GM19468 (cell line): ENCODE measurements around the gene GJB3.
"Not testable (repeated sequence)": the region's sequence is repeated elsewhere in the genome, so short reads cannot be mapped to it uniquely, and the experiment has no call there.

Experiments
- ATAC-seq: cut with Tn5 transposase; IDR thresholded peaks from one replicate; pipeline ENCODE4 v1.9.1; 2021; ENCODE audit warnings: mild to moderate bottlenecking, moderate library complexity, moderate number of reproducible peaks; ENCODE audit not compliant: unreplicated experiment; ENCODE audit errors: extremely low read depth

GJB3 gene

DNA sequence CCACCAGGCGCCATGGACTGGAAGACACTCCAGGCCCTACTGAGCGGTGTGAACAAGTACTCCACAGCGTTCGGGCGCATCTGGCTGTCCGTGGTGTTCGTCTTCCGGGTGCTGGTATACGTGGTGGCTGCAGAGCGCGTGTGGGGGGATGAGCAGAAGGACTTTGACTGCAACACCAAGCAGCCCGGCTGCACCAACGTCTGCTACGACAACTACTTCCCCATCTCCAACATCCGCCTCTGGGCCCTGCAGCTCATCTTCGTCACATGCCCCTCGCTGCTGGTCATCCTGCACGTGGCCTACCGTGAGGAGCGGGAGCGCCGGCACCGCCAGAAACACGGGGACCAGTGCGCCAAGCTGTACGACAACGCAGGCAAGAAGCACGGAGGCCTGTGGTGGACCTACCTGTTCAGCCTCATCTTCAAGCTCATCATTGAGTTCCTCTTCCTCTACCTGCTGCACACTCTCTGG lies 3.8 kb downstream of the GJB3 start:
- no peak for ATAC-seq

DNA sequence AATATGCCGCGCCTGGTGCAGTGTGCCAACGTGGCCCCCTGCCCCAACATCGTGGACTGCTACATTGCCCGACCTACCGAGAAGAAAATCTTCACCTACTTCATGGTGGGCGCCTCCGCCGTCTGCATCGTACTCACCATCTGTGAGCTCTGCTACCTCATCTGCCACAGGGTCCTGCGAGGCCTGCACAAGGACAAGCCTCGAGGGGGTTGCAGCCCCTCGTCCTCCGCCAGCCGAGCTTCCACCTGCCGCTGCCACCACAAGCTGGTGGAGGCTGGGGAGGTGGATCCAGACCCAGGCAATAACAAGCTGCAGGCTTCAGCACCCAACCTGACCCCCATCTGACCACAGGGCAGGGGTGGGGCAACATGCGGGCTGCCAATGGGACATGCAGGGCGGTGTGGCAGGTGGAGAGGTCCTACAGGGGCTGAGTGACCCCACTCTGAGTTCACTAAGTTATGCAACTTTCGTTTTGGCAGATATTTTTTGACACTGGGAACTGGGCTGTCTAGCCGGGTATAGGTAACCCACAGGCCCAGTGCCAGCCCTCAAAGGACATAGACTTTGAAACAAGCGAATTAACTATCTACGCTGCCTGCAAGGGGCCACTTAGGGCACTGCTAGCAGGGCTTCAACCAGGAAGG lies 4.3 kb downstream of the GJB3 start:
- no peak for ATAC-seq

DNA sequence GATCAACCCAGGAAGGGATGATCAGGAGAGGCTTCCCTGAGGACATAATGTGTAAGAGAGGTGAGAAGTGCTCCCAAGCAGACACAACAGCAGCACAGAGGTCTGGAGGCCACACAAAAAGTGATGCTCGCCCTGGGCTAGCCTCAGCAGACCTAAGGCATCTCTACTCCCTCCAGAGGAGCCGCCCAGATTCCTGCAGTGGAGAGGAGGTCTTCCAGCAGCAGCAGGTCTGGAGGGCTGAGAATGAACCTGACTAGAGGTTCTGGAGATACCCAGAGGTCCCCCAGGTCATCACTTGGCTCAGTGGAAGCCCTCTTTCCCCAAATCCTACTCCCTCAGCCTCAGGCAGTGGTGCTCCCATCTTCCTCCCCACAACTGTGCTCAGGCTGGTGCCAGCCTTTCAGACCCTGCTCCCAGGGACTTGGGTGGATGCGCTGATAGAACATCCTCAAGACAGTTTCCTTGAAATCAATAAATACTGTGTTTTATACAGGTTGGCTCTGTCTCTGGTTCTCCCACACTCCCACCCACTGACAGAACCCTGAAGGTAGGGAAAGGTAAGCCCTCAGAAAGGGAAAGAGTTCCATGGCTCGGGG lies 5.0 kb downstream of the GJB3 start:
- ATAC-seq, result no peak

DNA sequence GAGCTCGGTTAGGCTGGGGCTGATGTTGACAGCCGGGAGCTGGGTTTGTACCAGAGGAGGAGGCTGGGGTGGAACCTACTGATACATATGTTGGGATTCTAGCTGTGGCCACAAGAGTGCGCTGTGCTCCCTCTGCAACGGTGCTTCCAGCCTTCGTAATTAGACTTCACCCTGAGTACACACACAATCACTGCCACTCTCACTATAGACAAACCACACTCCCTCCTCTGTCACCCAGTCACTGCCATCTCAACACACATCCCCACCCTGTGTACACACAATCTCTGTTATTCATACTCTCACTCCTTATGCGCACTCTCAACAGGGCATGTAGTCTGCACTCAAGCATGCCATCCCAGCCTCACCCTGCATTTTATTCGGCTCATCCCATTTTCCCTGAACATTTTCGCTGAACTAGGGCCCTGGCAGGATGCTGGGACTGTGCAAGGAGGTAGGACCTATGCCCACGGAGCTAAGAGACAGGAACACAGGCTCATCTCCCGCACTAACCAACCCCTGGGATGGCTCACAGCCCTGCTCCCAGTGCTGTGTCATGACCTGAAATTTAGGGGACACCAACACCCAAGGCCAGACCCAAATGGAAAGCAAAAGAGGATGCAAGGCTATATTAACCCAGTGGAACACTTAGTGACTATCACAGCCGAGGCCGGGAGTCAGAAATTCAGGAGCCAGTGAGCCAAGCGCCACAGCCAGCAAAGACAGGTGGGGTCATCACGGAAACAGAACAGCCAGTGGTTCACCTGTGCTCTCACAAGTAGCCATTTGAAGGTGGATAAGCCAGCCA lies 5.7 kb downstream of the GJB3 start:
- ATAC-seq, result no peak

DNA sequence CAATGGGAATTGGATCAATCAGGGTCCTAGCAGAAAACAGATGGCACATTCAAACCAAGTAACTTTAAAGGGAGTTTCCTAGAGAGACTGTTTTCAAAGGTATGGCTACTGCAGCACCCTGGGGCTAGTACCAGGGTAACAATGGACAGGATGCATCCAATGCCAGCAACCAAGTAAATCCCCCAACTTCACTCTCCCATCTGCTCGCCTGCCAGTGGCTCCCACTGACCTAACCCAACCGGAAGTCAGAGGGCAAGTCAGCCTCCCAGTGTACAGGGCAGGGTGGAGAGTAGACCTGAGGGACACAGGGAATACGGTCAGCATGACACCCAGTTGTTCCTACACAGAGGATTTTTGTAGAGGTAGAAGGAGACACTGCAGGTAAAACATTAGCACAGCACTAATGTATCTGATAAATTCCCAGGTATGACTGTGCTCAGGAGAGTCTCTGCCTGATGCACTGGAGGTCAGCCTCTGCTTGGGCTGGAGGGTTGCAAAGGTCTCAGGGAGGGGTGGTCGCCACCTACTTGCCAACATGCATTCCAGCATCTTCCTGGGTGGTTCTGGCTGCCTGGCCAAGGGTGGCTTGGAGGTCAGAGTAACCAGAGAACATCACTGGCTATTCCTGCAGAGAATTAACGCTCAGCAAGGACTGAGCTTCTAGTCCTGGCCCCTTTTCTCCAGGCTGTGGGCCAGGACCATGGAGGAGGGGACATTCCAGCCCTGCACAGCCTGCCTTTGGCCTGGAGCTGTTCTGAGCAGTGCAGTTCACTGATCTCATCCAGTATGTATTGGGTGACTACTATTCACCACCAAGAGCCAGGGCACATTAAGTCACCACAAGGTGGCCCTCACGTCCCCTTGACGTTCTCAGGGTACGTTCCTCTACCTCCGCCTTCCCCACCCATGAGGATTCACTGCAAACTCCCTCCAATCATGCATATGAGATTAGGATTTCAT lies 6.7 kb downstream of the GJB3 start:
- no peak for ATAC-seq

DNA sequence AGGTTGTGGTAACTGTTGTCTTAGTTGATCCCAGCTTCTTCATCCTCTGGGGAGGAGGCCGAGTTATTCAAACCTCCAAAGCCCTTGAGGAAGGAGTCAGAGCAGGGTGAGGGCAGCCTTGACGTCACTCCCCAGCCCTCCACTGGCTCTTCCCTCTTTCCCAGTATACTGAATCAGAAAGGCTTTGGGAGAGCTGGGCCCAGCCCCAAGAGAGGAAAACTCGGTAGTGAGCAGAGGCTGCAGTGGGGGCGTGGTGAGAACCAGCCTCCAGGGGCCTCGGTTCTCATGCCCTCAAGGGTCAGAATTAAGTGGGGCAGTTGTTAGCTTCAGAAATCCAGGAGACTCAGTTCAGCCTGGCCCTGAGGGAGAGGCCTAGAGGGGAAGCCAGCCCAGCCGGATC lies 10.0 kb downstream of the GJB3 start:
- no peak for ATAC-seq

DNA sequence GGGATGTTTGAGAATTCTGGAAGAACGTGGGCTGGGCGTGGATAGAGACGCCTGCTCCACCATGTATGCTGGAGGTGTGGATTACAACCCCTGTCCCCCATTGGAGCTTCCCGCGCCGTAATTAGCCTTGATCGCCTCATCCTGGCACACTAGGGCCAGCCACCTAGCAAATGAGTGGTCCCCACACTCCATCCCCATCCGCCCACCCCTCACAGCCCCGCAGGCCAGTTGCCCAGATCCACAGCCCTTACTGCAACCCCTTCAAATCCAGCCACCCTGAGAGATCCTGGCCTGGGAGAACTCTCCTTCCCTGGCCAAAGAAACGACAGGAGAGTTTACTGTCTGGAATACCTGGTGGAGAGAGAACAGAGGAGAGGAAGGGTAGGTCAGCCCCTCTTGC lies 11.4 kb downstream of the GJB3 start:
- no peak for ATAC-seq

DNA sequence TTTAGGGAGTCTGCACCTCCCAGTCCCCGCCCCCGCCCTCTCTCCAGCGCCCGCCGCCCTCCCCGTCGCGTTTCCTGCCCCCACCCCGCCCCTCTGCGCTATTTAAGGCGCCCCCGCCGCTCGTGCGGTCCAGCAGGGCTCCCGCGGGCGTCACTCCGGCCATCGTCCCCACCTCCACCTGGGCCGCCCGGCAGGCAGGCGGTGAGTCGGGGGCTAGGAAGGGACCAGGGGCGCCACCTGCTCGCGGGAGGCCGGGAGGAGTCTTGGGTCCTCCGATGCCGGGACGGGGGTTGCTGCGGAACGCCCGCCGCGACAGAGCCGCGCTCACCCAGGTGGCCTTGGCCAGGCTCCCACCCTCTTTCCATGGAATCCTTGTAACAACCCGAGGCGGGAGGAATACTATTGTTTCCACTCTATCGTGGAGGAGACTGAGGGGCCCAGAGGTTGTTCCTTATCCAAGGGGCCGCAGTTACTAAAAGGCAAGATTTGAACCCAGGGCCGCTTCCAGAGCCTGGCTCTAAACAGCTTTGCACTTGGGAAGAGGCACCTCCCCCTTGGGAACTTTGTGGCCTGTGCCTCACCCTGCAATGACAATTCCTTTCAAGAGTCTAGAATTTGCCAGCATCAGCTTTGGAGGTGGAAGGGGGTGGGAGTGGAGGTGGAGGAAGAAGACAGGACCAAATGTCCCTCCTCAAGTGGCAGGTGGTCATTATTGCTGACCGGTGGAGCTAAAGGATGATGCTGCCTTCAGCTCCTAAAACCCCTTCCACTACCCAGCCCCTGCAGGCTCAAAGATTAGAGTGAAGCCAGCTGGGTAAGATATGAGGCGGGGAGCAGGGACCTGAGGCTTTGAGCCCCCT lies 12.1 kb downstream of the GJB3 start, which contains the start of gene GJA4:
GJA4 (plus strand) TSS at position 132 of the 860 bp plus-strand sequence. CDS start 1,215 bp downstream, outside the sequence.
- no peak for ATAC-seq

DNA sequence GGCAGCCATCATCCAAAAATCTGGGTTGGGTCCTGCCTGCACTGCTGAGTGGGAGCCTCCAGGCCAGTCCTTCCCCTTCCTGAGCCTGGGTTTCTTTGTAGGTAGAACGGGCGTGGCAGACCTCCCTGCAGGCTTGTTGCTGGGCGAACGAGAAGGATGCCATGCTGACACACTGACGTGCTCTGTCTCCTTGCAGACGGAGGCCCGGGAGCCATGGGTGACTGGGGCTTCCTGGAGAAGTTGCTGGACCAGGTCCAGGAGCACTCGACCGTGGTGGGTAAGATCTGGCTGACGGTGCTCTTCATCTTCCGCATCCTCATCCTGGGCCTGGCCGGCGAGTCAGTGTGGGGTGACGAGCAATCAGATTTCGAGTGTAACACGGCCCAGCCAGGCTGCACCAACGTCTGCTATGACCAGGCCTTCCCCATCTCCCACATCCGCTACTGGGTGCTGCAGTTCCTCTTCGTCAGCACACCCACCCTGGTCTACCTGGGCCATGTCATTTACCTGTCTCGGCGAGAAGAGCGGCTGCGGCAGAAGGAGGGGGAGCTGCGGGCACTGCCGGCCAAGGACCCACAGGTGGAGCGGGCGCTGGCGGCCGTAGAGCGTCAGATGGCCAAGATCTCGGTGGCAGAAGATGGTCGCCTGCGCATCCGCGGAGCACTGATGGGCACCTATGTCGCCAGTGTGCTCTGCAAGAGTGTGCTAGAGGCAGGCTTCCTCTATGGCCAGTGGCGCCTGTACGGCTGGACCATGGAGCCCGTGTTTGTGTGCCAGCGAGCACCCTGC lies 13.2 kb downstream of the GJB3 start:
- ATAC-seq, result no peak

DNA sequence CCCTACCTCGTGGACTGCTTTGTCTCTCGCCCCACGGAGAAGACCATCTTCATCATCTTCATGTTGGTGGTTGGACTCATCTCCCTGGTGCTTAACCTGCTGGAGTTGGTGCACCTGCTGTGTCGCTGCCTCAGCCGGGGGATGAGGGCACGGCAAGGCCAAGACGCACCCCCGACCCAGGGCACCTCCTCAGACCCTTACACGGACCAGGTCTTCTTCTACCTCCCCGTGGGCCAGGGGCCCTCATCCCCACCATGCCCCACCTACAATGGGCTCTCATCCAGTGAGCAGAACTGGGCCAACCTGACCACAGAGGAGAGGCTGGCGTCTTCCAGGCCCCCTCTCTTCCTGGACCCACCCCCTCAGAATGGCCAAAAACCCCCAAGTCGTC lies 13.8 kb downstream of the GJB3 start:
- ATAC-seq, result no peak

DNA sequence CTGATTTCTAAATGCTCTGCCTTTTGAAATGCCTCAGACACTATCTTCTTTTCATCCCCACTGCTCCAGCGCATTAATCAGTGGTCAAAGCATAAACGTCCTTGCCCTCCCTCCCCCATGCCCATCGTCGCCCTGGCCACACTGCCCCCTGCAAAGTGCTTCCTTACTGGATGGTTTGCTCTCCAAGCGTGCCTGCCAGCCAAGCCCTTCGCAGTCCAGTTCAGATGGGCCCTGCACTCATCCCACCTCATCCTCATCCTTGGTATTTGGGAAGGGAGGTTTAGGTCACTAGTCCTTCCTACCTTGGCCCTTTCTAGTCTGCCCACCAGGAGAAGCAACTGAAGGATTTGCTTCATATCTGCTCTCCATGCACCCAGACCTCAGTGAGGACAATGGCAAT lies 14.9 kb downstream of the GJB3 start:
- ATAC-seq, result no peak

DNA sequence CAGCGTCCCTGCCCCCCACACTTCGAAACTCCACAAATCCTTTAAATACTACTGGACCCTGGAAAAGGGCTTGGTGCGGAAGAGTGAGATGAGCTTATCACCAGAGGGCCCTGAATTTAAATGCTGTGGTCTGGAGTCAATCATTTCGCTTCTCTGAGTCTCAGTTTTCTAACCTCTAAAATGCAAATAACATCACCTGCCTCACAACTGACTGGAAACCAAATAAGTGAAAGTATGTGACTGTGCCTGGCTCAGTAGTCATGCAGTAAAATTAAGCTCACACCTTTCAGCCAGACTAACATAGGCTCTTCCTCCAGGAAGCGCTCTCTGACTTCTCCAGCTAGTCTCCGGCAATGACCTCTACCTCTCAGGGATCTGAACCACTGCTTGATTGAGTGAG lies 16.0 kb downstream of the GJB3 start:
- peak; percentile 68 for ATAC-seq

DNA sequence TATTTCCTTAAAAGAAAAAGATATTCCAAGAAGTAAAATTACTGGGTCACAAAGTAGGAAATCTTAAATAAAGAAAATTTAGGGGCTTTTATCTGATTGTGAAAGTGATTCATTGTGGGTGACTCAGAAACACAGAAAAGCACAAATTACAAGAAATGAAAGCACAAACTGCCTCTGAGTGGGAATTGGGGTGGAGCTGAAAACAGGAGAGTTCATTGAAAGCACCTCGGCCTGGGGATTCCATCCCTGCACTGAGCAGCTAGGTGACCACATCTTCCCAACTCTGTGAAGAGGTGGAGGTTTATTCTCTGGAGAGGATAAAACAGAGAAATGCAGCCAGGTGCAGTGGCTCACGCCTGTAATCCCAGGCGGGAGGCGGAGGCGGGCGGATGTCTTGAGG lies 19.2 kb downstream of the GJB3 start:
- no peak for ATAC-seq

DNA sequence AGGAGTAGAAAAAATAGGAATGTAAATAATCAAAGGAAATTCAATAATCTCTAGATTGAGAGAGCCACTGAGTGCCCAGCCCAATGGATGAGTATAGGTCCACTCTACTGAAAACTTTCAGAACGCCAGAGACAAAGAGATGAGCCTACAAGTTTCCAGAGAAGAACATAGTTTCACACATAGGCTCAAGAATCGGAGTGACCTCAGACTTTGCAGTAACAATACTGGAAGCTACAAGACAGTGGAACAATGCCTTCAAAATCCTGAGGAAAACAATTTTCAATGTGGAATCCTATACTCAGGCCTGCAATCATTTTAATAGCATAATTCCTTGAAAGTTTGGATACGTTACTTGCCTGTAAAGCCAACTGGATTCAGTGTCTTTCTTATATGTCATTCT lies 22.8 kb downstream of the GJB3 start:
- no peak for ATAC-seq

DNA sequence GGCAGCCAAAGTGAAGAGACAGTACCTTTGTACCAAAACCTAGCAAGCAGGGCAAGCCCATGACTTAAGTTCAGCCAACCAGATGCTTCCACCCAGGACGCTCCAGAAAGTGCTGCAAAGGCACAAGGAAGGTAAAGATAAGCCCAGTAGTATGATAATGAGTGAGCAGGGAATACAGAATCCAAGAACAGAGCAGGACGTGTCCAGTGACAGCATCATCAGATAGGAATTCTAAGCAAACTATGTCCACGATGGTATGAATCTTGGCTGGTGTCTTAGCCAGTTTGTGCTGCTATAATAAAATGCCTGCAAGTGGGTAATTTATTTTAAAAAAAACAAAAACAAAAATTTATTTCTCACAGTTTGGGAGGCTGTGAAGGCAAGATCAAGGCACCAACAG lies 25.4 kb downstream of the GJB3 start:
- ATAC-seq, result no peak

DNA sequence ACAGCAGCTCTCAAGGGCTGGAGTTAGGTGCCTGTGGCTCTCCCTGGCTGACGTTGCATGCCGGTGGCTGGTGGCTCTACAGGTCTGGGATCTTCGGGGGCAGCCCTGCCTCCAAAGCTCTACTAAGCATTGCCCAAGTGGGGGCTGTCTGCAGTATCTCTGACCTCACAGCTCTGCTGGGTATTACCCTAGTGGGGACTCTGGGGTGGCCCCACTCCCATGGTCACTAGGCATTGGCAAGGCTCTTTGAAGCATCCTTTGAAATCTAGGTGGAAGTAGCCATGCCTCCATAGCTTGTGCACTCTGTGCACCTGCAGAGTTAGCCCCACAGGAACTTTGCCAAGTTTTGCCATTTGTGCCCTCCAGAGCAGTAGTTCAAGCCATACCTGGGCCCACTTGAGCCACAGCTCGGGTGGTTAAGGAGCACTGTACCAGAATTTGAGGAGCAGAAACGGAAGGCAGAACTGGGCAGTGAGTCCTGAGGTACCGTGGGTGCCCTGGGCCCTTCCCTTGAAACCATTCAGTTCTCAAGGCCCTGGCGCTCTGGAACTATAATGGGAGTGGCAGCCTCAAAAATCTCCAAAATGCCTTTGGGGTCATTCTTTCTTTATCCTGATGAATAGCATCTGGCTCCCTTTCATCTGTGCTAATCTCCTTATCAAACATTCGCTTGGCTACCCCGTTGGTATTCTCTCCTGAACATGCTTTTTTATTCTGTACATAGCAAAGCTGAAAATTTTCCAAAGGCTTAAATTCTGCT lies 27.2 kb downstream of the GJB3 start:
- no peak for ATAC-seq

DNA sequence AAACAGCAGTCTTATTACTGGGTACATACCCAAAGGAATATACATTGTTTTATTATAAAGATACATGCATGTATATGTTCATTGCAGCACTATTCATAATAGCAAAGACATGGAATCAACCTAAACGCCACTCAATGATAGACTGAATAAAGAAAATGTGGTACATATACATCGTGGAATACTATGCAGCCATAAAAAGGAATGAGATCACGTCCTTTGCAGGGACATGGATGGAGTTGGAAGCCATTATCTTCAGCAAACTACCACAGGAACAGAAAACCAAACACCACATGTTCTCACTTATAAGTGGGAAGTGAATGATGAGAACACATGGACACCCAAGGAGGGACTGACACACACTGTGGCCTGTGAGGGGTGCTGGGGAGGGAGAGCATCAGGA lies 29.8 kb downstream of the GJB3 start:
- ATAC-seq, result not testable (repeated sequence)

DNA sequence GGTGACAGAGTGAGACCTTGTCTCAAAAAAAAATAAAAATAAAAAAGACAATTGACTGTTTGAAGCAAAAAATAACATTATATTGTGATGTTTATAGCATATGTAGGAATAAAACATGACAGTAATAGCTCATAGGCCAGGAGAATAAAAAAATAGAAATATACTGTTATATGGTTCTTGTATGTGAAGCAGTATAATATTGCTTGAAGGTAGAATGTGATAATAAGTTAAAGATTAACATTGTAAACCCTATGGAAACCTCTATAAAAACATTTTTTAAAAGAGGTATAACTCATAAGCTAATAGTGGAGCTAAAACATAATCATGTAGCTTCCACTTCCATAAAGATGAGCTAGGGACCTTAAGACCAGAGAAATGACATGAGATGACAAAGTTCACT lies 35.3 kb downstream of the GJB3 start:
- ATAC-seq, result no peak
